Measurements from ENCODE around the gene RASA3. TPM values are rescaled to one million over a fixed set of nuclear protein-coding genes. Genes with fewer than 3 reads are reported as not detected.
"Not testable (repeated sequence)": the region's sequence is repeated elsewhere in the genome, so short reads cannot be mapped to it uniquely, and the experiment has no call there.

RASA3 gene
- total RNA-seq, 1 experiment from 2014 or later: 10.0 TPM

- Histone ChIP-seq H3K79me2 (ENCODE audit: low read depth) (peaks cover 21% of the 10 kb centered on the region), H3K4me2 (no peak overlapping the region), H3K9me3 (ENCODE audit: insufficient read depth, low read depth) (no peaks in the 10 kb centered on the region), H3F3A (ENCODE audit: insufficient read depth, low read depth) (no peaks in the 10 kb centered on the region), H3K9me2 (ENCODE audit: insufficient read depth) (no peaks in the 10 kb centered on the region), H3K36me3 (ENCODE audit: low read depth) (no peaks in the 10 kb centered on the region), H3K4me3 (no peak overlapping the region), H3K27me3 (ENCODE audit: insufficient read depth, low read depth) (no peaks in the 10 kb centered on the region), H4K20me1 (ENCODE audit: insufficient read depth) (no peaks in the 10 kb centered on the region), H2AFZ (no peak overlapping the region), H3K4me1 (replicated peaks; ENCODE audit: insufficient read depth) (peaks cover 16% of the 10 kb centered on the region), H3K27ac (no peak overlapping the region)
- no peak for DNase-seq
- ChIA-PET CTCF (no interaction called here), POLR2A (ENCODE audit: unreplicated experiment) (interaction anchor here (0.6 kb wide), 1 partner anchor 186 kb away, joined by 5 read pairs; no protein-coding TSS in a partner anchor)
- TF ChIP-seq, protein P1, sequence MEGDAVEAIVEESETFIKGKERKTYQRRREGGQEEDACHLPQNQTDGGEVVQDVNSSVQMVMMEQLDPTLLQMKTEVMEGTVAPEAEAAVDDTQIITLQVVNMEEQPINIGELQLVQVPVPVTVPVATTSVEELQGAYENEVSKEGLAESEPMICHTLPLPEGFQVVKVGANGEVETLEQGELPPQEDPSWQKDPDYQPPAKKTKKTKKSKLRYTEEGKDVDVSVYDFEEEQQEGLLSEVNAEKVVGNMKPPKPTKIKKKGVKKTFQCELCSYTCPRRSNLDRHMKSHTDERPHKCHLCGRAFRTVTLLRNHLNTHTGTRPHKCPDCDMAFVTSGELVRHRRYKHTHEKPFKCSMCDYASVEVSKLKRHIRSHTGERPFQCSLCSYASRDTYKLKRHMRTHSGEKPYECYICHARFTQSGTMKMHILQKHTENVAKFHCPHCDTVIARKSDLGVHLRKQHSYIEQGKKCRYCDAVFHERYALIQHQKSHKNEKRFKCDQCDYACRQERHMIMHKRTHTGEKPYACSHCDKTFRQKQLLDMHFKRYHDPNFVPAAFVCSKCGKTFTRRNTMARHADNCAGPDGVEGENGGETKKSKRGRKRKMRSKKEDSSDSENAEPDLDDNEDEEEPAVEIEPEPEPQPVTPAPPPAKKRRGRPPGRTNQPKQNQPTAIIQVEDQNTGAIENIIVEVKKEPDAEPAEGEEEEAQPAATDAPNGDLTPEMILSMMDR (conservative IDR thresholded peaks at IDR 0.05): no peak
- no peak for TF ChIP-seq EZH2 (IDR thresholded peaks at IDR 0.05; ENCODE audit: low read depth)
- intact Hi-C loops (cut with micrococcal nuclease; ENCODE audit: unreplicated experiment): no loop called here
- BruUV-seq (replicated peaks): no TSS peak
Measured at GRCh38 chr13:114128348-114128623, 4.1 kb downstream of the RASA3 start.

DNA sequence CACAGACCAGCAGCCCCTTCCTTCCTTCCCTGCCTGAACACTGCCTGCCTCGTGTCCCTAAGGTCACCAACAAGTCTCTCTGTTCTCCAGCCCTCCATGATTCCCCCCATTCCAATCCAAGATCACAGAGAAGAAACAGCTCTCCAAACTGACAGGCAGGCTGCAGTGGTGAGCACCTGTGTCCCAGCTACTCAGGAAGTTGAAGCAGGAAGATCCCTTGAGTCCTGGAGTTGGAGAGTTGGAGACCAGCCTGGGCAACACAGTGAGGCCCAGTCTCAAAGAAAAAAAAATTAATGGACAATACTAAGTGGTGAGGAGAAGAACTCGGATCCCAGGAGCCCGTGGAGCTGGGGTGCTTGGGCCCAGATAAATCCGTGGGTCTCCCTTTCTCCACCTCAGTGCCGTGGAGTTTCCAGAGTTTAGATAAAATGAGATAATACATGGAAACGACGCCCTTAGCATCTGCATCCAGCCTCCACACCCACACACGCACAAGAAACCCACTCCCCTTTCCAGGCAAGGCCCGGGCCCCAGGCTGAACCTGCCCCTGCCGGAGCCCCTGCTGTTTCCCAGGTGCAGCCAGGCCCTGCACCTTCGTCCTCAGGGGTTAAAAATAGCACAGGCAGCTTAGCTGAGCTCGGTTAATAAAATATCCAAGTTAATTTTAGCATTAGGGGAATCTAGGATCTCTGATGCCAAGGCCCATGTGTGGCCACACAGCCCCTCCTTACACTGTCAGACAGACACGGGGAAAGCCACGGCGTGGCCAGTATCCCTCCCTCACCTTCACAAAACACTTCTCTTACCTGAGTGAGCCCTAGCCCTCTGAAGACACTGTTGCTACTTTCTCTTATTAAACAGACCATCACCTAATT lies 4.7 kb downstream of the RASA3 start:
- POLR2A ChIA-PET (ENCODE audit: unreplicated experiment): no interaction called here
- Histone ChIP-seq H3K4me1 (replicated peaks; ENCODE audit: insufficient read depth) (peaks cover 16% of the 10 kb centered on the region), H3K27me3 (ENCODE audit: insufficient read depth, low read depth) (no peaks in the 10 kb centered on the region), H3K27ac (no peak overlapping the region), H3K4me2 (no peak overlapping the region), H3K9me3 (ENCODE audit: insufficient read depth, low read depth) (no peaks in the 10 kb centered on the region), H2AFZ (no peak overlapping the region), H3K9me2 (ENCODE audit: insufficient read depth) (no peaks in the 10 kb centered on the region), H3K36me3 (ENCODE audit: low read depth) (no peaks in the 10 kb centered on the region), H4K20me1 (ENCODE audit: insufficient read depth) (no peaks in the 10 kb centered on the region), H3K79me2 (ENCODE audit: low read depth) (peaks cover 21% of the 10 kb centered on the region), H3F3A (ENCODE audit: insufficient read depth, low read depth) (no peaks in the 10 kb centered on the region), H3K4me3 (no peak overlapping the region)
- TF ChIP-seq, protein P1 (conservative IDR thresholded peaks at IDR 0.05): no peak
- TF ChIP-seq EZH2 (IDR thresholded peaks at IDR 0.05; ENCODE audit: low read depth): no peak
- DNase-seq: no peak
- intact Hi-C loops (cut with micrococcal nuclease; ENCODE audit: unreplicated experiment): no loop called here
- CTCF ChIA-PET: no interaction called here
- no TSS peak for BruUV-seq (replicated peaks)

- TF ChIP-seq, protein P1 (conservative IDR thresholded peaks at IDR 0.05): no peak
- no peak for TF ChIP-seq EZH2 (IDR thresholded peaks at IDR 0.05; ENCODE audit: low read depth)
- no peak overlapping the region for H3K27ac ChIP-seq
- no peak overlapping the region for H3K4me3 ChIP-seq
- DNase-seq: no peak
- peaks cover 16% of the 10 kb centered on the region for H3K4me1 ChIP-seq (replicated peaks; ENCODE audit: insufficient read depth)
- H2AFZ ChIP-seq: no peak overlapping the region
- H3K79me2 ChIP-seq (ENCODE audit: low read depth): peaks cover 21% of the 10 kb centered on the region
- H3F3A ChIP-seq (ENCODE audit: insufficient read depth, low read depth): no peaks in the 10 kb centered on the region
- POLR2A ChIA-PET (ENCODE audit: unreplicated experiment): no interaction called here
- no TSS peak for BruUV-seq (replicated peaks)
- no peaks in the 10 kb centered on the region for H4K20me1 ChIP-seq (ENCODE audit: insufficient read depth)
- intact Hi-C loops (cut with micrococcal nuclease; ENCODE audit: unreplicated experiment): no loop called here
- CTCF ChIA-PET: no interaction called here
- no peaks in the 10 kb centered on the region for H3K36me3 ChIP-seq (ENCODE audit: low read depth)
- H3K9me2 ChIP-seq (ENCODE audit: insufficient read depth): no peaks in the 10 kb centered on the region
- no peaks in the 10 kb centered on the region for H3K27me3 ChIP-seq (ENCODE audit: insufficient read depth, low read depth)
- no peaks in the 10 kb centered on the region for H3K9me3 ChIP-seq (ENCODE audit: insufficient read depth, low read depth)
- H3K4me2 ChIP-seq: no peak overlapping the region
Measured at GRCh38 chr13:114126789-114127472, 5.5 kb downstream of the RASA3 start.

DNA sequence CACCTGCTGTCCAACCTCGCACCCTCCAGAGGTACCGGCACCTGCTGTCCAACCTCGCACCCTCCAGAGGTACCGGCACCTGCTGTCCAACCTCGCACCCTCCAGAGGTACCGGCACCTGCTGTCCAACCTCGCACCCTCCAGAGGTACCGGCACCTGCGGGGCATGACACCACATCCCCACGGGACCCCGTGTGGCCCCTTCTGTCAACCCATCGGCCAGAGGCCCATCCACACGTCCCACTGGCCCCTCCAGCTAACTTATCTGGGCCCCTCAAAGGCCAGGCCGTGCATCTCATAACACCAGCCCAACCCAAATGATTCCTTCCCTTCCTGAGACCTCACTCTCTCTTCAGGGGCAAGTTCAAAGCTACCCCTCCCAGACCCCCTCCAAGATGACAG lies 6.3 kb downstream of the RASA3 start:
- CTCF ChIA-PET; H3K9me3 ChIP-seq (ENCODE audit: insufficient read depth, low read depth); intact Hi-C loops (cut with micrococcal nuclease; ENCODE audit: unreplicated experiment); DNase-seq; H4K20me1 ChIP-seq (ENCODE audit: insufficient read depth); H3K4me2 ChIP-seq; POLR2A ChIA-PET (ENCODE audit: unreplicated experiment); H3F3A ChIP-seq (ENCODE audit: insufficient read depth, low read depth); H2AFZ ChIP-seq; H3K27ac ChIP-seq; H3K27me3 ChIP-seq (ENCODE audit: insufficient read depth, low read depth); H3K9me2 ChIP-seq (ENCODE audit: insufficient read depth); H3K4me3 ChIP-seq; BruUV-seq (replicated peaks); H3K36me3 ChIP-seq (ENCODE audit: low read depth): not testable (repeated sequence)
- H3K79me2 ChIP-seq (ENCODE audit: low read depth): peaks cover 21% of the 10 kb centered on the region
- H3K4me1 ChIP-seq (replicated peaks; ENCODE audit: insufficient read depth): peaks cover 10% of the 10 kb centered on the region
